OCI-LY1 (cell line): ENCODE data around the gene ITGB7.

Source experiments
- H2AFZ ChIP-seq: fragments of 200-600 bp; sonication (generic), shearing (Covaris generic); 2 replicates; pipeline ENCODE4 v1.6.0; 2014; ENCODE audit warnings: antibody characterized with exemption, mild to moderate bottlenecking, low read length
- H3F3A ChIP-seq: fragments of 200-600 bp; sonication (generic), shearing (Covaris generic); 2 replicates; pipeline ENCODE4 v1.6.0; 2014; ENCODE audit warnings: mild to moderate bottlenecking, antibody characterized with exemption, low read length, moderate library complexity; ENCODE audit not compliant: insufficient read depth
- H3K27ac ChIP-seq: fragments of 200-600 bp; sonication (generic); 2 replicates; pipeline ENCODE4 v1.5.1; 2014; ENCODE audit warnings: low read length, mixed run types, mild to moderate bottlenecking, low read depth; ENCODE audit not compliant: poor library complexity, severe bottlenecking
- H3K27me3 ChIP-seq: fragments of 200-600 bp; sonication (generic); 2 replicates; pipeline ENCODE4 v1.6.0; 2014; ENCODE audit warnings: antibody characterized with exemption, mild to moderate bottlenecking, low read length, moderate library complexity; ENCODE audit not compliant: insufficient read depth
- H3K36me3 ChIP-seq: fragments of 200-600 bp; sonication (generic); 2 replicates; pipeline ENCODE4 v1.6.1; 2014; ENCODE audit warnings: mild to moderate bottlenecking, antibody characterized with exemption, low read length, moderate library complexity, mixed read lengths; ENCODE audit not compliant: insufficient read depth
- H3K4me1 ChIP-seq: fragments of 200-600 bp; sonication (generic); 2 replicates; pipeline ENCODE4 v1.5.1; 2014; ENCODE audit warnings: mild to moderate bottlenecking, low read length, moderate library complexity; ENCODE audit not compliant: insufficient read depth, severe bottlenecking
- H3K4me2 ChIP-seq: fragments of 200-600 bp; sonication (generic), shearing (Covaris generic); 2 replicates; pipeline ENCODE4 v1.6.1; 2014; ENCODE audit warnings: low read length
- H3K4me3 ChIP-seq: fragments of 200-600 bp; sonication (generic); 2 replicates; pipeline ENCODE4 v1.5.1; 2014; ENCODE audit warnings: low read length, low read depth, mild to moderate bottlenecking, mixed read lengths; ENCODE audit not compliant: poor library complexity, severe bottlenecking
- H3K79me2 ChIP-seq: fragments of 200-600 bp; shearing (Covaris generic); 2 replicates; pipeline ENCODE4 v1.6.1; 2016; ENCODE audit warnings: mixed run types, low read length, mixed read lengths; ENCODE audit not compliant: insufficient read depth
- H3K9ac ChIP-seq: fragments of 200-600 bp; sonication (generic), shearing (Covaris generic); 2 replicates; pipeline ENCODE4 v1.6.1; 2014; ENCODE audit warnings: mild to moderate bottlenecking, low read length, mixed read lengths
- H3K9me2 ChIP-seq: fragments of 200-600 bp; sonication (generic), shearing (Covaris generic); 2 replicates; pipeline ENCODE4 v1.6.1; 2014; ENCODE audit warnings: low read depth, mild to moderate bottlenecking, low read length, mixed read lengths
- H3K9me3 ChIP-seq: fragments of 200-600 bp; shearing (Covaris generic); 2 replicates; pipeline ENCODE4 v1.6.1; 2014; ENCODE audit warnings: low read length, mixed read lengths
- H4K20me1 ChIP-seq: fragments of 200-600 bp; sonication (generic), shearing (Covaris generic); 2 replicates; pipeline ENCODE4 v1.6.0; 2016; ENCODE audit warnings: mild to moderate bottlenecking, low read length; ENCODE audit not compliant: insufficient read depth
- CTCF ChIP-seq: fragments of 200-600 bp; sonication (generic), shearing (Covaris generic); IDR thresholded peaks from 2 replicates; pipeline ENCODE4 v1.5.1; 2017; ENCODE audit warnings: mild to moderate bottlenecking, antibody characterized with exemption, low read length, moderate library complexity, mixed read lengths
- EZH2 ChIP-seq: fragments of 200-600 bp; sonication (generic), shearing (Covaris generic); IDR thresholded peaks from 2 replicates; pipeline ENCODE4 v1.8.0; 2017; ENCODE audit warnings: borderline replicate concordance, mixed run types, mild to moderate bottlenecking, antibody characterized with exemption, low read length, moderate library complexity, mixed read lengths

Gene ITGB7

GRCh38 chr12:53220694-53221202 is 13.7 kb upstream of the ITGB7 start:
- peak overlapping the region; percentile 69 for H3K9ac ChIP-seq
- peak overlapping the region; percentile 69 for H3K4me3 ChIP-seq
- no peaks in the 10 kb centered on the region for H3K9me2 ChIP-seq
- no peaks in the 10 kb centered on the region for H3K36me3 ChIP-seq
- no peaks in the 10 kb centered on the region for H4K20me1 ChIP-seq
- H3K27me3 ChIP-seq = peaks cover 3% of the 10 kb centered on the region; the same call in 1 of the 2 replicates
- H3K27ac ChIP-seq = peak overlapping the region; percentile 67
- no peaks in the 10 kb centered on the region for H3K9me3 ChIP-seq
- no peaks in the 10 kb centered on the region for H3K79me2 ChIP-seq
- H3F3A ChIP-seq = no peaks in the 10 kb centered on the region
- peak overlapping the region; percentile 95 for H3K4me2 ChIP-seq
- peaks cover 22% of the 10 kb centered on the region for H3K4me1 ChIP-seq
- TF ChIP-seq CTCF (no peak), EZH2 (no peak)
- no peak overlapping the region; the same call in 1 of the 2 replicates for H2AFZ ChIP-seq

DNA sequence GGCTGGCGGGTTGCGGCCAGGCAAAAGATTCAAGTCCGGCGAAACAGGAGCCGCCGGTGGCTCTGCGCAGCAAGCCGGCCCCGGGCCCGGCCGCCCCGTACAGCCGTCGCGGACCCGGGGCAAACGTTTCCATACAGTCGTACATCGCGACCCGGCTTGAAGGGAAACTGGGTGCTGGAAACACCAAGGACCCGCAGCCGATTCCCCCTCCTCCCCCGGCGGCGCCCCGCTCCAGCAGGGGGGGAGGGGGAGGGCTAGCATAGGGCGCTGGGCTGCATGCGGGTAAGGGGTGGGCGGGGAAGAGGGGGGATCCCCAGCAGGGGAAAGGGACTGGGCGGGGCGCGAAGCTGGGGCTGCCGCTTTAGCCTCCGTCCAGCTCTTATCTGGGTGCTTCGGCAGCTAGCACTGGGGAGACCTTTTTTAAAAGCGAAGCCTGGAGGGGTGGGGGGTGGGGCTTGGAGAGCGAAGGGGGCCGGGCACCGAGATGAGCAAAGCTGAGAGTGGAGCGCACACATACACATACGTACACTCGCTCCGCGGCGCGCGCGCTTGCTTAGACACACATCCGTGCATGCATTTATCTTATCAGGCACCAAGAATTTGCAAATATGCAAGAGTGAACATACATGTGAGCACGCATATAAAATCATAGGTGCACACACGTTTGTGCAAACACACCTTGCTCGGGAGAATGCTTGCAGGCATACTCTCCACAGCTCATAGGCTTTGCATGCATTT is 13.1 kb upstream of the ITGB7 start:
- Histone ChIP-seq H3K27ac (no peak overlapping the region), H3K79me2 (no peaks in the 10 kb centered on the region), H3K27me3 (peaks cover 3% of the 10 kb centered on the region; the same call in 1 of the 2 replicates), H3K9me3 (no peaks in the 10 kb centered on the region), H3K9ac (peak overlapping the region; percentile 62), H3K9me2 (no peaks in the 10 kb centered on the region), H4K20me1 (no peaks in the 10 kb centered on the region), H2AFZ (no peak overlapping the region), H3K4me2 (peak overlapping the region; percentile 95), H3F3A (no peaks in the 10 kb centered on the region), H3K36me3 (no peaks in the 10 kb centered on the region), H3K4me1 (peaks cover 22% of the 10 kb centered on the region), H3K4me3 (peak overlapping the region; percentile 69)
- TF ChIP-seq CTCF (no peak), EZH2 (no peak)

- Histone ChIP-seq H3K4me2 (peak overlapping the region; percentile 95), H2AFZ (no peak overlapping the region), H3K27ac (no peak overlapping the region), H3K79me2 (no peaks in the 10 kb centered on the region), H3K4me1 (peaks cover 22% of the 10 kb centered on the region), H3K27me3 (peaks cover 3% of the 10 kb centered on the region; the same call in 1 of the 2 replicates), H3K9me2 (no peaks in the 10 kb centered on the region), H3K9ac (peak overlapping the region; percentile 13; the same call in 1 of the 2 replicates), H3F3A (no peaks in the 10 kb centered on the region), H3K36me3 (no peaks in the 10 kb centered on the region), H4K20me1 (no peaks in the 10 kb centered on the region), H3K4me3 (peak overlapping the region; percentile 69), H3K9me3 (no peaks in the 10 kb centered on the region)
- TF ChIP-seq CTCF (no peak), EZH2 (no peak)
These were observed 12.4 kb upstream of the ITGB7 start for GRCh38 chr12:53219292-53219955.
